GM12878 (cell line): ENCODE measurements around the gene USP16. TPM values are rescaled to one million over a fixed set of nuclear protein-coding genes. Genes with fewer than 3 reads are reported as not detected.

Source experiments
- ATAC-seq: fragments of 200-7000 bp; cut with Tn5 transposase; 3 replicates; pipeline ENCODE4 v1.9.1; 2020; ENCODE audit warnings: mild to moderate bottlenecking, moderate library complexity
- BruUV-seq: library from RNA; stranded (reverse); fragments of 400-500 nt; replicated peaks from 2 replicates; lab custom pipeline; 2021; lab: Mats Ljungman, UMichigan
- CTCF ChIA-PET: fragments of 300-600 bp; sonication (Branson Sonifier 250); formaldehyde crosslinking; extraction: SDS; loops from one replicate; lab custom pipeline; 2021; ENCODE audit warnings: inconsistent platforms; lab: Yijun Ruan, JAX
- POLR2A ChIA-PET: fragments of 350-600 bp; formaldehyde crosslinking; extraction: SDS; loops from one replicate; lab custom pipeline; 2021; ENCODE audit warnings: inconsistent platforms; lab: Charles Lee
- RAD21 ChIA-PET: fragments of 300-600 bp; sonication (Branson Sonifier 250); formaldehyde crosslinking; loops from one replicate; lab custom pipeline; 2023; ENCODE audit warnings: antibody characterized with exemption; ENCODE audit not compliant: unreplicated experiment; lab: Charles Lee
- SMC1A ChIA-PET: fragments of 300-600 bp; sonication (Branson Sonifier 250); formaldehyde crosslinking; loops from one replicate; lab custom pipeline; 2023; ENCODE audit not compliant: unreplicated experiment, uncharacterized antibody; lab: Charles Lee
- DNase-seq: peaks from one replicate; pipeline ENCODE4 v3.0.0-alpha.2; 2011; ENCODE audit warnings: low read depth, low spot score
- FAIRE-seq: peaks from 3 replicates; lab custom pipeline; 2011; peaks lifted over from hg19 to GRCh38; lab: Jason Lieb, UNC
- H2AFZ ChIP-seq: 2 replicates; pipeline ENCODE4 v1.6.0; 2011; ENCODE audit warnings: low read depth, low read length, control low read depth; ENCODE audit not compliant: control insufficient read depth
- H3K27ac ChIP-seq: 2 replicates; pipeline ENCODE4 v1.5.1; 2011; ENCODE audit warnings: control low read depth; ENCODE audit not compliant: control insufficient read depth, insufficient read depth
- H3K27me3 ChIP-seq, 2 experiments: replicated peaks in 1 of 2; 2 replicates each; pipeline versions ENCODE4 v1.6.0 to v1.6.1; 2011; ENCODE audit warnings: low read length in 1 of 2; ENCODE audit not compliant: control insufficient read depth in 2 of 2, insufficient read depth in 2 of 2
- H3K36me3 ChIP-seq, 2 experiments: 2 replicates each; pipeline ENCODE4 v1.5.1; 2011; ENCODE audit warnings: low read length in 1 of 2; ENCODE audit not compliant: control insufficient read depth in 2 of 2, insufficient read depth in 2 of 2
- H3K4me1 ChIP-seq: 2 replicates; pipeline ENCODE4 v1.6.1; 2011; ENCODE audit warnings: mild to moderate bottlenecking, low read length, moderate library complexity, mixed read lengths; ENCODE audit not compliant: control insufficient read depth, insufficient read depth
- H3K4me2 ChIP-seq: 2 replicates; pipeline ENCODE4 v1.6.0; 2011; ENCODE audit warnings: control low read depth; ENCODE audit not compliant: control insufficient read depth, insufficient read depth
- H3K4me3 ChIP-seq: fragments of 200-600 bp; sonication (generic); 2 replicates; pipeline ENCODE4 v1.5.1; 2016
- H3K79me2 ChIP-seq: 2 replicates; pipeline ENCODE4 v1.6.0; 2011; ENCODE audit warnings: low read length; ENCODE audit not compliant: control insufficient read depth, insufficient read depth
- H3K9ac ChIP-seq: 2 replicates; pipeline ENCODE4 v1.8.0; 2011; ENCODE audit warnings: low read length, control low read depth, mixed read lengths; ENCODE audit not compliant: control insufficient read depth, insufficient read depth
- H3K9me3 ChIP-seq: replicated peaks from 3 replicates; pipeline ENCODE4 v1.5.1; 2011; ENCODE audit warnings: mild to moderate bottlenecking, low read length; ENCODE audit not compliant: control insufficient read depth, insufficient read depth
- H4K20me1 ChIP-seq: 2 replicates; pipeline ENCODE4 v1.6.0; 2011; ENCODE audit not compliant: control insufficient read depth, insufficient read depth
- BACH1 ChIP-seq: fragments of 450-650 bp; IDR thresholded peaks from 2 replicates; pipeline ENCODE4 v1.6.1; 2017; ENCODE audit warnings: mild to moderate bottlenecking, borderline replicate concordance
- HCFC1 ChIP-seq: fragments of 150-350 bp; IDR thresholded peaks from 2 replicates; pipeline ENCODE4 v1.6.1; 2014; ENCODE audit warnings: low read length
- IKZF2 ChIP-seq, 2 experiments: fragments of 450-650 bp; IDR thresholded peaks; 2 replicates each; pipeline ENCODE4 v1.6.1; 2017; ENCODE audit warnings: mild to moderate bottlenecking in 2 of 2, moderate library complexity in 2 of 2
- KDM1A ChIP-seq: fragments of 200-600 bp; sonication (generic); IDR thresholded peaks from 2 replicates; pipeline ENCODE4 v1.6.1; 2016; ENCODE audit warnings: borderline replicate concordance
- LARP7 ChIP-seq: fragments of 450-650 bp; IDR thresholded peaks from 2 replicates; pipeline ENCODE4 v1.6.1; 2017; ENCODE audit warnings: mild to moderate bottlenecking
- NFYB ChIP-seq: IDR thresholded peaks from 2 replicates; pipeline ENCODE4 v1.6.1; 2011; ENCODE audit warnings: low read depth, mild to moderate bottlenecking, low read length, improper control_type of control experiment, moderate library complexity; ENCODE audit not compliant: insufficient read depth
- POLR2AphosphoS2 ChIP-seq: IDR thresholded peaks from 2 replicates; pipeline ENCODE4 v1.6.1; 2011; ENCODE audit warnings: low read depth, mild to moderate bottlenecking, low read length, improper control_type of control experiment, moderate library complexity
- SIN3A ChIP-seq: IDR thresholded peaks from 2 replicates; pipeline ENCODE4 v1.6.1; 2012; ENCODE audit warnings: low read depth, low read length, improper control_type of control experiment
- SP1 ChIP-seq: IDR thresholded peaks from one replicate; pipeline ENCODE4 v1.6.1; 2011; ENCODE audit warnings: low read depth, low read length
- ZNF207 ChIP-seq: fragments of 450-650 bp; IDR thresholded peaks from 2 replicates; pipeline ENCODE4 v1.6.1; 2014; ENCODE audit warnings: antibody characterized with exemption, mild to moderate bottlenecking, borderline replicate concordance
- WGBS: methylation state at CpG from one replicate; pipeline ENCODE4 v1.1.6; 2016; ENCODE audit warnings: low lambda C conversion rate; ENCODE audit not compliant: insufficient replicate concordance, insufficient coverage; ENCODE audit errors: missing lambda C conversion rate; 5-methylcytosine and 5-hydroxymethylcytosine counted together
- in situ Hi-C: fragments of 300-500 bp; cut with MboI; formaldehyde crosslinking; loops from 9 replicates; pipeline ENCODE4 v1.14.3; 2018; ENCODE audit warnings: mixed read lengths
- intact Hi-C: fragments of 100-400 bp; cut with micrococcal nuclease; formaldehyde crosslinking; loops from one replicate; pipeline ENCODE4 v1.14.2; 2022; ENCODE audit not compliant: unreplicated experiment
- polyA plus RNA-seq, 11 experiments: library from polyadenylated mRNA; depleted of rRNA in 4 of 11; unstranded in 6 of 11; stranded (reverse) in 5 of 11; fragments of >200 nt; fragmentation: Nextera tagmentation in 4 of 11; fragmentation: Illumina TruSeq in 1 of 11; extraction: Ambion mirVana in 4 of 11; extraction: Trizol in 1 of 11; gene quantifications; 1 replicate in 1 of 11; 2 replicates in 10 of 11; pipeline versions ENCODE4 v1.2.1 to v1.2.3, GENCODE V29; 2011 to 2016; ENCODE audit warnings: inconsistent platforms in 2 of 11, missing spikeins in 2 of 11, low read depth in 1 of 11
- total RNA-seq, 4 experiments: library from RNA; depleted of rRNA in 3 of 4; stranded (reverse); fragments of >200 nt in 3 of 4; fragmentation: Illumina TruSeq in 1 of 4; extraction: Trizol in 1 of 4; gene quantifications; 2 replicates each; pipeline versions ENCODE4 v1.2.1 to v1.2.3, GENCODE V29; 2013 to 2021
- TF ChIP-seq, protein P1 (sequence below): IDR thresholded peaks from 2 replicates; pipeline ENCODE4 v1.6.1; 2012; ENCODE audit warnings: mild to moderate bottlenecking, low read depth, low read length
- TF ChIP-seq, protein P2 (sequence below): fragments of 450-650 bp; formaldehyde crosslinking; IDR thresholded peaks from 2 replicates; pipeline ENCODE4 v1.4.0; 2020; ENCODE audit warnings: mild to moderate bottlenecking, moderate library complexity

Gene USP16
- total and polyA plus RNA-seq, 10 of the 15 experiments (the other 5 are each of a cell fraction or from before 2014, with no cell fraction given), result 29.5 to 68.7 (median 52.3) TPM

GRCh38 chr21:29102791-29103257 is 78.4 kb downstream of the USP16 start:
- Histone ChIP-seq H3K4me1 (peaks cover 13% of the 10 kb centered on the region), H3K79me2 (no peaks in the 10 kb centered on the region), H3K27ac (no peak overlapping the region), H3K9ac (no peak overlapping the region), H3K27me3 (no peaks in the 10 kb centered on the region), H4K20me1 (no peaks in the 10 kb centered on the region), H3K4me3 (no peak overlapping the region), H3K4me2 (no peak overlapping the region), H3K36me3 (no peaks in the 10 kb centered on the region; a peak in 1 of 4 replicates), H3K9me3 (no peaks in the 10 kb centered on the region), H2AFZ (no peak overlapping the region)
- in situ Hi-C loops, result no loop called here
- ChIA-PET RAD21 (interaction anchor here (1.3 to 1.5 kb wide), 3 partner anchors 10 to 22 kb away, joined by 3 to 4 read pairs (median 3); no protein-coding TSS in a partner anchor), POLR2A (interaction anchor here (1.1 kb wide), 1 partner anchor 22 kb away, joined by 3 read pairs; no protein-coding TSS in a partner anchor), SMC1A (interaction anchor here (0.9 to 4.5 kb wide), 5 partner anchors 13 to 28 kb away, joined by 3 to 37 read pairs (median 3); partner anchors contain the start of gene MAP3K7CL), CTCF (no interaction called here)
- 97% methylated on average over 2 of the region's 2 CpGs for WGBS
- DNase-seq (no peak), ATAC-seq (no peak), FAIRE-seq (no peak)
- intact Hi-C loops, result no loop called here
- BruUV-seq, result no TSS peak
- no peak for TF ChIP-seq IKZF2 (IDR thresholded peaks at IDR 0.05)
- TF ChIP-seq, protein P1, sequence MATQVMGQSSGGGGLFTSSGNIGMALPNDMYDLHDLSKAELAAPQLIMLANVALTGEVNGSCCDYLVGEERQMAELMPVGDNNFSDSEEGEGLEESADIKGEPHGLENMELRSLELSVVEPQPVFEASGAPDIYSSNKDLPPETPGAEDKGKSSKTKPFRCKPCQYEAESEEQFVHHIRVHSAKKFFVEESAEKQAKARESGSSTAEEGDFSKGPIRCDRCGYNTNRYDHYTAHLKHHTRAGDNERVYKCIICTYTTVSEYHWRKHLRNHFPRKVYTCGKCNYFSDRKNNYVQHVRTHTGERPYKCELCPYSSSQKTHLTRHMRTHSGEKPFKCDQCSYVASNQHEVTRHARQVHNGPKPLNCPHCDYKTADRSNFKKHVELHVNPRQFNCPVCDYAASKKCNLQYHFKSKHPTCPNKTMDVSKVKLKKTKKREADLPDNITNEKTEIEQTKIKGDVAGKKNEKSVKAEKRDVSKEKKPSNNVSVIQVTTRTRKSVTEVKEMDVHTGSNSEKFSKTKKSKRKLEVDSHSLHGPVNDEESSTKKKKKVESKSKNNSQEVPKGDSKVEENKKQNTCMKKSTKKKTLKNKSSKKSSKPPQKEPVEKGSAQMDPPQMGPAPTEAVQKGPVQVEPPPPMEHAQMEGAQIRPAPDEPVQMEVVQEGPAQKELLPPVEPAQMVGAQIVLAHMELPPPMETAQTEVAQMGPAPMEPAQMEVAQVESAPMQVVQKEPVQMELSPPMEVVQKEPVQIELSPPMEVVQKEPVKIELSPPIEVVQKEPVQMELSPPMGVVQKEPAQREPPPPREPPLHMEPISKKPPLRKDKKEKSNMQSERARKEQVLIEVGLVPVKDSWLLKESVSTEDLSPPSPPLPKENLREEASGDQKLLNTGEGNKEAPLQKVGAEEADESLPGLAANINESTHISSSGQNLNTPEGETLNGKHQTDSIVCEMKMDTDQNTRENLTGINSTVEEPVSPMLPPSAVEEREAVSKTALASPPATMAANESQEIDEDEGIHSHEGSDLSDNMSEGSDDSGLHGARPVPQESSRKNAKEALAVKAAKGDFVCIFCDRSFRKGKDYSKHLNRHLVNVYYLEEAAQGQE, result no peak
- TF ChIP-seq NFYB, result no peak
- TF ChIP-seq HCFC1, result no peak
- TF ChIP-seq, protein P2, sequence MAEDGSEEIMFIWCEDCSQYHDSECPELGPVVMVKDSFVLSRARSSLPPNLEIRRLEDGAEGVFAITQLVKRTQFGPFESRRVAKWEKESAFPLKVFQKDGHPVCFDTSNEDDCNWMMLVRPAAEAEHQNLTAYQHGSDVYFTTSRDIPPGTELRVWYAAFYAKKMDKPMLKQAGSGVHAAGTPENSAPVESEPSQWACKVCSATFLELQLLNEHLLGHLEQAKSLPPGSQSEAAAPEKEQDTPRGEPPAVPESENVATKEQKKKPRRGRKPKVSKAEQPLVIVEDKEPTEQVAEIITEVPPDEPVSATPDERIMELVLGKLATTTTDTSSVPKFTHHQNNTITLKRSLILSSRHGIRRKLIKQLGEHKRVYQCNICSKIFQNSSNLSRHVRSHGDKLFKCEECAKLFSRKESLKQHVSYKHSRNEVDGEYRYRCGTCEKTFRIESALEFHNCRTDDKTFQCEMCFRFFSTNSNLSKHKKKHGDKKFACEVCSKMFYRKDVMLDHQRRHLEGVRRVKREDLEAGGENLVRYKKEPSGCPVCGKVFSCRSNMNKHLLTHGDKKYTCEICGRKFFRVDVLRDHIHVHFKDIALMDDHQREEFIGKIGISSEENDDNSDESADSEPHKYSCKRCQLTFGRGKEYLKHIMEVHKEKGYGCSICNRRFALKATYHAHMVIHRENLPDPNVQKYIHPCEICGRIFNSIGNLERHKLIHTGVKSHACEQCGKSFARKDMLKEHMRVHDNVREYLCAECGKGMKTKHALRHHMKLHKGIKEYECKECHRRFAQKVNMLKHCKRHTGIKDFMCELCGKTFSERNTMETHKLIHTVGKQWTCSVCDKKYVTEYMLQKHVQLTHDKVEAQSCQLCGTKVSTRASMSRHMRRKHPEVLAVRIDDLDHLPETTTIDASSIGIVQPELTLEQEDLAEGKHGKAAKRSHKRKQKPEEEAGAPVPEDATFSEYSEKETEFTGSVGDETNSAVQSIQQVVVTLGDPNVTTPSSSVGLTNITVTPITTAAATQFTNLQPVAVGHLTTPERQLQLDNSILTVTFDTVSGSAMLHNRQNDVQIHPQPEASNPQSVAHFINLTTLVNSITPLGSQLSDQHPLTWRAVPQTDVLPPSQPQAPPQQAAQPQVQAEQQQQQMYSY (CRISPR knock-in tag), result no peak
- no peak for TF ChIP-seq SP1
- TF ChIP-seq ZNF207, result no peak
- no peak for TF ChIP-seq KDM1A
- no peak for TF ChIP-seq POLR2AphosphoS2
- no peak for TF ChIP-seq BACH1
- no peak for TF ChIP-seq LARP7
- no peak for TF ChIP-seq SIN3A
